GM23248 (cell line): ENCODE data around the gene DIPK1B. TPM values are rescaled to one million over a fixed set of nuclear protein-coding genes. Genes with fewer than 3 reads are reported as not detected.
"Not testable (repeated sequence)": the region's sequence is repeated elsewhere in the genome, so short reads cannot be mapped to it uniquely, and the experiment has no call there.

ENCODE experiments used
- DNase-seq: peaks from one replicate; pipeline ENCODE4 v3.0.0-alpha.2; 2015
- H2AFZ ChIP-seq: fragments of 200-600 bp; sonication (generic); 2 replicates; pipeline ENCODE4 v1.6.1; 2016; ENCODE audit warnings: antibody characterized with exemption
- H3F3A ChIP-seq: fragments of 200-600 bp; sonication (generic); 2 replicates; pipeline ENCODE4 v1.6.1; 2016; ENCODE audit warnings: mild to moderate bottlenecking, antibody characterized with exemption, mixed run types; ENCODE audit not compliant: insufficient read depth
- H3K27ac ChIP-seq: fragments of 200-600 bp; sonication (generic); 2 replicates; pipeline ENCODE4 v1.5.1; 2016; ENCODE audit warnings: mild to moderate bottlenecking
- H3K27me3 ChIP-seq: fragments of 200-600 bp; sonication (generic); replicated peaks from 2 replicates; pipeline ENCODE4 v1.6.1; 2016; ENCODE audit warnings: mild to moderate bottlenecking; ENCODE audit not compliant: insufficient read depth
- H3K36me3 ChIP-seq: fragments of 200-600 bp; sonication (generic); 2 replicates; pipeline ENCODE4 v1.6.1; 2016; ENCODE audit warnings: low read depth, mild to moderate bottlenecking
- H3K4me1 ChIP-seq: fragments of 200-600 bp; sonication (generic); 2 replicates; pipeline ENCODE4 v1.6.1; 2016; ENCODE audit warnings: mild to moderate bottlenecking; ENCODE audit not compliant: insufficient read depth
- H3K4me2 ChIP-seq: fragments of 200-600 bp; sonication (generic); one replicate; pipeline ENCODE4 v1.6.1; 2016; ENCODE audit warnings: mild to moderate bottlenecking; ENCODE audit not compliant: unreplicated experiment
- H3K4me3 ChIP-seq: fragments of 200-600 bp; sonication (generic); 2 replicates; pipeline ENCODE4 v1.5.1; 2016; ENCODE audit warnings: mild to moderate bottlenecking
- H3K79me2 ChIP-seq: fragments of 200-600 bp; sonication (generic); 2 replicates; pipeline ENCODE4 v1.6.1; 2016; ENCODE audit warnings: mild to moderate bottlenecking; ENCODE audit not compliant: insufficient read depth
- H3K9ac ChIP-seq: fragments of 200-600 bp; sonication (generic); 2 replicates; pipeline ENCODE4 v1.6.1; 2016; ENCODE audit warnings: mild to moderate bottlenecking
- H3K9me2 ChIP-seq: fragments of 200-600 bp; sonication (generic); 2 replicates; pipeline ENCODE4 v1.6.1; 2016; ENCODE audit warnings: mixed run types, mild to moderate bottlenecking, moderate library complexity; ENCODE audit not compliant: insufficient read depth
- H3K9me3 ChIP-seq: fragments of 200-600 bp; sonication (generic); one replicate; pipeline ENCODE4 v1.6.1; 2017; ENCODE audit warnings: low read depth
- H4K20me1 ChIP-seq: fragments of 200-600 bp; sonication (generic); 2 replicates; pipeline ENCODE4 v1.6.0; 2016; ENCODE audit not compliant: insufficient read depth
- EZH2 ChIP-seq: fragments of 200-600 bp; sonication (generic); IDR thresholded peaks from 2 replicates; pipeline ENCODE4 v1.6.1; 2018; ENCODE audit warnings: antibody characterized with exemption, mild to moderate bottlenecking; ENCODE audit not compliant: insufficient read depth, poor library complexity, severe bottlenecking
- EZH2phosphoT487 ChIP-seq: fragments of 200-600 bp; sonication (generic); IDR thresholded peaks from 2 replicates; pipeline ENCODE4 v1.6.1; 2018; ENCODE audit warnings: antibody characterized with exemption, moderate library complexity, mild to moderate bottlenecking, low read depth; ENCODE audit not compliant: insufficient read depth
- WGBS, 2 experiments: methylation state at CpG; one replicate each; pipeline ENCODE4 v1.1.6; 2015 to 2017; ENCODE audit warnings: low lambda C conversion rate in 2 of 2, low coverage in 1 of 2; ENCODE audit errors: missing lambda C conversion rate in 2 of 2; 5-methylcytosine and 5-hydroxymethylcytosine counted together
- in situ Hi-C: fragments of 300-500 bp; cut with MboI; formaldehyde crosslinking; loops from 2 replicates; pipeline ENCODE4 v1.15.0; 2020
- polyA plus RNA-seq: library from polyadenylated mRNA; unstranded; fragments of >200 nt; fragmentation: Nextera tagmentation; extraction: Ambion mirVana; gene quantifications from 2 replicates; pipeline ENCODE4 v1.2.1, GENCODE V29; 2016
- total RNA-seq: library from RNA; depleted of rRNA; stranded (reverse); fragments of >200 nt; shearing (Covaris generic); gene quantifications from 2 replicates; pipeline ENCODE4 v1.2.3, GENCODE V29; 2014

Gene DIPK1B
- total and polyA plus RNA-seq, 2 experiments from 2014 or later: not detected

- peak; percentile 40 for DNase-seq
Measured at GRCh38 chr9:136762915-136763648, 50.7 kb downstream of the DIPK1B start.

GRCh38 chr9:136763649-136764035, 51.3 kb downstream of the DIPK1B start:
- whole genome bisulfite sequencing, 2 experiments: 76 to 80% methylated on average over 12 to 14 of the region's 14 CpGs
- H4K20me1 ChIP-seq: no peaks in the 10 kb centered on the region
- no peaks in the 10 kb centered on the region for H3K79me2 ChIP-seq
- no peaks in the 10 kb centered on the region for H3K9me2 ChIP-seq
- H3K4me2 ChIP-seq: no peak overlapping the region
- DNase-seq: no peak
- no peak overlapping the region for H3K27ac ChIP-seq
- no peaks in the 10 kb centered on the region for H3F3A ChIP-seq
- no peaks in the 10 kb centered on the region for H3K4me1 ChIP-seq
- H3K27me3 ChIP-seq: peaks cover 8% of the 10 kb centered on the region; the same call in 1 of the 2 replicates
- H3K9me3 ChIP-seq: no peaks in the 10 kb centered on the region
- in situ Hi-C loops: no loop called here
- H3K4me3 ChIP-seq: no peak overlapping the region
- H3K36me3 ChIP-seq: no peaks in the 10 kb centered on the region
- TF ChIP-seq EZH2phosphoT487: no peak
- no peak for TF ChIP-seq EZH2
- H3K9ac ChIP-seq: no peak overlapping the region
- no peak overlapping the region for H2AFZ ChIP-seq

More at GRCh38 chr9:136762915-136763648, 50.7 kb downstream of the DIPK1B start:
- no peak overlapping the region for H2AFZ ChIP-seq
- H3K27me3 ChIP-seq: peaks cover 6% of the 10 kb centered on the region; the same call in 1 of the 2 replicates
- H3K27ac ChIP-seq: no peak overlapping the region
- H3K9ac ChIP-seq: no peak overlapping the region
- H3K4me1 ChIP-seq: no peaks in the 10 kb centered on the region
- H3F3A ChIP-seq: no peaks in the 10 kb centered on the region
- no peaks in the 10 kb centered on the region for H3K9me2 ChIP-seq
- in situ Hi-C loops: no loop called here
- WGBS, 2 experiments: 13 to 14% methylated on average over 23 to 37 of the region's 37 CpGs
- no peak overlapping the region for H3K4me3 ChIP-seq
- no peaks in the 10 kb centered on the region for H4K20me1 ChIP-seq
- no peaks in the 10 kb centered on the region for H3K9me3 ChIP-seq
- no peaks in the 10 kb centered on the region for H3K36me3 ChIP-seq
- no peaks in the 10 kb centered on the region for H3K79me2 ChIP-seq
- no peak overlapping the region for H3K4me2 ChIP-seq
- TF ChIP-seq EZH2phosphoT487: no peak
- no peak for TF ChIP-seq EZH2

DNA sequence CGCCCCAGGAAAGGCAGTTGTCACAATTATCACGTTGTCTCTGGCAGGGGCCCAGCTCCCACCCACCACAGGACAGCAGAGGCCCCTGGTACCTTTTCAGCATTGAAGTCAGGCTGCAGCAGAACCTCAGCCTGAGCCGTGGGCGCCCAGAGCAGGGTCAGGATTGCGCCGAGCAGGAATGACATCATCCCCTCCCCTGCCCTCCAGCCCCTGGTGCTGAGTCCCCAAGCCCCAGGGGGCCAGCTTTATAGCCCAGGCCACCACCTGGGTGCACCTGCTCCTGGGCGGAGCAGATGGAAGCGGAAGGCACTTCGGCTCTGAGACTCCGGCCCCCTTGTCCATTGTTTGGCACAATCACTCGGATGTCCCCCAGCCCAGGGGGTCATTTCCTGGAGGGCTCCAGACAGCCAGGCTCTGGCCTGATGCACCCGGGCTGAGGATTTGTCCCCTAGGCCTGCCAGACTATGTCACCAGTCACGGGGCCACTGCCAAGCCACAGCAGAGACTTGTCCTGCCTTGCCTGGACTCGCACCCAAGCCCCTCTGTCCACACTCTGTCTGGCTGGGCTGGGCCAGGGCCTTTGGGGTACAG, 52.0 kb downstream of the DIPK1B start, which contains the start of gene LCN15:
Gene LCN15 (minus strand): TSS at position 218 of the 591 bp plus-strand sequence. CDS start 30 bp downstream, at position 188.
- Histone ChIP-seq H3K9ac (no peak within 1 kb of the TSS), H3K36me3 (no peaks in the 10 kb centered on the region), H3K4me2 (no peak within 1 kb of the TSS), H3K27me3 (peaks cover 8% of the 10 kb centered on the region; the same call in 1 of the 2 replicates), H3K9me3 (no peaks in the 10 kb centered on the region), H3K4me3 (no peak within 1 kb of the TSS), H4K20me1 (no peaks in the 10 kb centered on the region), H2AFZ (no peak within 1 kb of the TSS), H3K4me1 (no peaks in the 10 kb centered on the region), H3K9me2 (no peaks in the 10 kb centered on the region), H3F3A (no peaks in the 10 kb centered on the region), H3K27ac (no peak within 1 kb of the TSS), H3K79me2 (no peaks in the 10 kb centered on the region)
- DNase-seq: no peak
- WGBS, 2 experiments: 64 to 69% methylated on average over 11 to 14 of the region's 14 CpGs
- TF ChIP-seq EZH2phosphoT487 (no peak), EZH2 (no peak)
- in situ Hi-C loops: no loop called here

DNA sequence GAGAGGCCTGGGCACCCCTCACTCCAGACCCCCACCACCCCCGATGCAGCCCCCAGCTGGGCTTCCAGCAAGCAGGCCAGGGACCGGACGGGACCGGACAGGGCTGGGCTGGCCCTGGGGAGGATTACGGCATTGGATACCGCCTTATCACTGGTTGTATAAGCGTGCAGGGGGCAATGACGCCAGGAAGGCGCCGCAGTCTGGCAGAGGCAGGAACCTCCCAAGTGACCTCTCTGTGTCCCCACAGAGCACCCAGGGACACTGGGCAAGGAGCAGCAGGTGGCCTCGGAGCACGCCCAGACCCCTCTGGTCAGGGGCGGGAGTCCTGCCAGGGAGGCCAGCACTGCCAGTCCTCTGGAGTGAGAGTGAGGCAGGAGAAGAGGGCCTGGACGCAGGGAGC, 52.7 kb downstream of the DIPK1B start:
- no peak overlapping the region for H3K4me2 ChIP-seq
- no peaks in the 10 kb centered on the region for H3K9me2 ChIP-seq
- no peak overlapping the region for H3K4me3 ChIP-seq
- no peaks in the 10 kb centered on the region for H3K4me1 ChIP-seq
- peaks cover 8% of the 10 kb centered on the region; the same call in 1 of the 2 replicates for H3K27me3 ChIP-seq
- H3K9ac ChIP-seq: no peak overlapping the region
- no peak overlapping the region for H2AFZ ChIP-seq
- H3K36me3 ChIP-seq: no peaks in the 10 kb centered on the region
- H3F3A ChIP-seq: no peaks in the 10 kb centered on the region
- no peak for TF ChIP-seq EZH2
- no peak for TF ChIP-seq EZH2phosphoT487
- no peak overlapping the region for H3K27ac ChIP-seq
- H3K79me2 ChIP-seq: no peaks in the 10 kb centered on the region
- DNase-seq: no peak
- no peaks in the 10 kb centered on the region for H4K20me1 ChIP-seq
- 59 to 67% methylated on average over 14 of the region's 14 CpGs for WGBS, 2 experiments
- no peaks in the 10 kb centered on the region for H3K9me3 ChIP-seq
- in situ Hi-C loops: no loop called here

DNA sequence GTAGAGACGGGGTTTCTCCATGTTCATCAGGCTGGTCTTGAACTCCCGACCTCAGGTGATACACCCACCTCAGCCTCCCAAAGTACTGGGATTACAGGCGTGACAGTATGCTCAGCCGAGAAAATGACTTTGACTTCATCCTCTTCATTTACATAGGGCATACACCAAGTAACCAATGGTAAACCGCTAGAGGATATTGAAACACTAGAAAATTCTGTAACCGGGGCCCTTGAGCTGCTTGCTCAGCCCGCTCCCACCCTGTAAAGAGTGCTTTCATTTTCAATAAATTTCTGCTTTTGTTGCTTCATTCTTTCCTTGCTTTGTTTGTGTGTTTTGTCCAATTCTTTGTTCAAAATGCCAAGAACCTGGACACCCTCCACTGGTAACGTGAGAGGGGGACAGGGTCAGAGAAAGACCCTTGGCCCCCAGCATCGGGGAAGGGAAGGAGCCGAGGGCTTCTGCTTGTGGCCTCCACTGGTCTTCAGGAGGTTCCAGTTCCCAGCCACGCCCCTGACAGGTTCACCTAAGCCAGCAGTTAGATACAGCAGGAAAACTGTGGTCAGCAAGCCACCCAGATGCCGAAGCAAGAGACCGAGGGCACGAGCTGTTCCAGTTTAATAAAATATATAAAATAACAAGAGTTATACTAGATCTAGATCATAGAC, 53.5 kb downstream of the DIPK1B start:
- H3K4me3 ChIP-seq, H3K9me2 ChIP-seq, H3K27me3 ChIP-seq, H3K36me3 ChIP-seq, H2AFZ ChIP-seq, H4K20me1 ChIP-seq, H3K4me1 ChIP-seq, H3K27ac ChIP-seq, H3K79me2 ChIP-seq, in situ Hi-C loops, H3K9ac ChIP-seq, H3K9me3 ChIP-seq, H3K4me2 ChIP-seq, H3F3A ChIP-seq, DNase-seq: not testable (repeated sequence)
- WGBS, 2 experiments: 73% methylated on average over 14 of the region's 14 CpGs

GRCh38 chr9:136766410-136767120, 54.2 kb downstream of the DIPK1B start:
- H3K4me3 ChIP-seq, H3K9me3 ChIP-seq, H3F3A ChIP-seq, H2AFZ ChIP-seq, H3K4me2 ChIP-seq, H4K20me1 ChIP-seq, H3K79me2 ChIP-seq, H3K36me3 ChIP-seq, H3K27me3 ChIP-seq, in situ Hi-C loops, H3K4me1 ChIP-seq, H3K9me2 ChIP-seq, H3K9ac ChIP-seq, H3K27ac ChIP-seq: not testable (repeated sequence)
- WGBS, 2 experiments: 41 to 59% methylated on average over 13 to 18 of the region's 18 CpGs
- DNase-seq: peak; percentile 71
